NCI-H510A (cell line): ENCODE results near the gene LEFTY1.

Experiments
- DNase-seq: peaks from one replicate; lab custom pipeline; 2025; lab: John Stamatoyannopoulos, UW

The LEFTY1 gene

DNA sequence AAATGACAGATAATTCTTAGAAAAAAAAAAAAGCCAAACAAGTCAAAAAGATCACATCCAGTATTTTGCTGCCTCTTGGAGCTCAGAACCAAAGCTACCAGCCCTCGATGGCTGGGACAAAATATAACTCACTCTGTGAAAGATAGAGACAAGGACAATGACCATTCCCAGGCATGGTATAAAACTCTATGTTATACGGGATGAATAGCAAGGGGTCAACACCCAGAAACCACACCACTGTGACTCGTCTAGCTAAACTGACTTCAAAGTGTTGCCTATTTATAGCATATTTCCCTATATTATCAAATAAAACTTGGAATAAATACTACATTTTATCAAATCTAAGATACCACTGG lies 16.9 kb downstream of the LEFTY1 start:
- no peak for DNase-seq

DNA sequence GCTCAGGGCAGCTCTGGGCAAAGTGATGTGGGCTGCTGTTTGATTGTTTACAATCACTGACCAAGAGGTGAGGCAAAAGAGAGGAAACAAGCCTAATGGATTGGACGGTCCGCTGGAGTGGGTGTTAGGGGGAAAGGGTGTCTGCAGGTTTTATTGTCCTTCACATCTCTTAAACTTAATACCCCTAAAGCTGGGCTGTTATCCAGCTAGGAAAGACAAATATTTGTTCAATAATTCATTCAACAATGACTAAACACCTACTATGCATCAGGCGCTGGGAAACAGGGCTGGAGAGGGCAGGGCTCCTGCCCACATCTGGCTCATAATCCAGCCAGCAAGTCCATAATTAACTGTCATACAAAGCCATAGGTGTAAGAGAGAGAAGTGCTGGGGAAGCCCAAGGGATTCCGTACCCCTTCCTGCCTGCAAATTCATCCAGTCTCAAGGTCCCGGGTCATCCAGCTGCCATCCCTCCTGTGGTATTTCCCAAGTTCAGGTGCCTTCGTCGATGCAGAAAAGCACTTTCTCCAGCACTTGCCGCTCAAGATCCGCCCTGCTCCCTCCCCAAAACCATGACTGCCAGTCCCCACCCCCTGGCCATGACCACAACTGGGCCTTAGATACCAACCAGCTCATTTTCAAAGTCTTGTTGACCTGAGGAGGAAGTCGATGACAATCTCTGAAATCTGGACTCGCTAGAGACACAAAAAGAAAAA lies 17.4 kb downstream of the LEFTY1 start:
- DNase-seq: no peak

DNA sequence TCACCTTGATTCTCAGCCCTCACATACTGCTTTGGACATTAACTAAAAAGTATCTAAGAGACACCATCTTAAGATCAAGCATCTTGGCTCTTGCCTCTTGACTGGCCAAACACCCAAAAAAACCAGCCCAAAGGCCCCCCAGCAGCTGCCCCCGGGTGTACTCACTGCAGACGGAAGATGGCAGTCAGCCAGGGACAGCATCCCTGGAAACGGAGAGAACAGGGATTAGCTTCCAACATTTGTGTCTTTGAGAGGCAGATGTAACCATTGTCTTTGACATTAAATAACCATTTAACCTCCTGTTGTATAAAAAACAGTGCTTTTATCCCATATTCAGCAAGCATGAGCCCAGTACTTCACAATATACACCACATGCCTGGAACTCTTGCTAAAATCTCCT lies 18.0 kb downstream of the LEFTY1 start:
- no peak for DNase-seq

DNA sequence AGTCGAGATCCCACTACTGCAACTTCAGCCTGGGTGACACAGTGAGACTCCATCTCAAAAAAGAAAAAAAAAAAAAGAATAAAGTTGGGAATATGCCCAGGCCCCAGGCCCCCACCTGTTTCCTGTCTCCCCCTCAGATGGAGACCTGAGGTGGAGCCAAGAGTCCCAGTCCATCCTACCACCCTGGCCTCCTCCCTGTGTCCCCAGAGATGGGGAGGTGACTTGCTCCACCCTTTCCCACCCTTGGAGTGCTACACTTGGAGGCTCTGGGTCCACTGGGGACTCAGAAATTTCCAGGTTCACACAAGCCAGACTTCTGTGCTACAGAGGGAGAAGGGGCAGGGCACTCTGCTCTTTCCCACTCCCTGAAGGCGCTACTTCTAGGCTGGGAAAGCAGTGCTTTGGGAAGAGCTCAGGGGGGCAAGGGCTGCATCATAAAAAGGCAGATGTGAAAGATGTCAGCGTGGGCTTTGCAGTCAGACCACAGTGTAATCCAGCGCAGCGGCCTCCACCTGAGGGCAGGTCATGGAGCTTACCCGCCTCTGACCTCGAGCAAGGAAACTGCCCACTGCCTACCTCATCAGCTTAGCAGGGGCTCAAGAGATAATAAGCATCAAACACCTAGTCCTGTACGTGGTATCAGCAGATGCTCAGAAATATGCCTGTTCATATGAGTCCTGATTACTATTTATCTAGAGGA lies 20.2 kb downstream of the LEFTY1 start:
- no peak for DNase-seq

DNA sequence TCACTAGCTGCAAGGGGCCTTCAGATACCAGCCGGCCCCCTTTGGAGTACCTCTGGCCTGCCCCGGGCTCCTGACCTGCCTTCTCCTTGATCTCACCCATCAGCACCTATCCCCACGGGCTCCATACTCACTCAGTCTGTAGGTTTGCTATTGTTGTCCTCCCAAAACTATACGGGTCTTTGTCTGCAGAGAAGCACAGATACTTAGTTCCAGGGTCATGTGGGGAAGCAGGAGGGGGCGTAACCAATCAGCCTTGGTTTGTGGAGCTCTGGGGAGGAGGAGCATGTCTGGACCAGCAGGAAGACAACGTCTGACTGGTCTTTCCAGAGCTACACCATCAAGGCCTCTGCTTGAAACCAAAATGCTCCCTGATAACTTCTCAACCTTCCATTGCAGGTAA lies 22.0 kb downstream of the LEFTY1 start:
- DNase-seq: no peak

DNA sequence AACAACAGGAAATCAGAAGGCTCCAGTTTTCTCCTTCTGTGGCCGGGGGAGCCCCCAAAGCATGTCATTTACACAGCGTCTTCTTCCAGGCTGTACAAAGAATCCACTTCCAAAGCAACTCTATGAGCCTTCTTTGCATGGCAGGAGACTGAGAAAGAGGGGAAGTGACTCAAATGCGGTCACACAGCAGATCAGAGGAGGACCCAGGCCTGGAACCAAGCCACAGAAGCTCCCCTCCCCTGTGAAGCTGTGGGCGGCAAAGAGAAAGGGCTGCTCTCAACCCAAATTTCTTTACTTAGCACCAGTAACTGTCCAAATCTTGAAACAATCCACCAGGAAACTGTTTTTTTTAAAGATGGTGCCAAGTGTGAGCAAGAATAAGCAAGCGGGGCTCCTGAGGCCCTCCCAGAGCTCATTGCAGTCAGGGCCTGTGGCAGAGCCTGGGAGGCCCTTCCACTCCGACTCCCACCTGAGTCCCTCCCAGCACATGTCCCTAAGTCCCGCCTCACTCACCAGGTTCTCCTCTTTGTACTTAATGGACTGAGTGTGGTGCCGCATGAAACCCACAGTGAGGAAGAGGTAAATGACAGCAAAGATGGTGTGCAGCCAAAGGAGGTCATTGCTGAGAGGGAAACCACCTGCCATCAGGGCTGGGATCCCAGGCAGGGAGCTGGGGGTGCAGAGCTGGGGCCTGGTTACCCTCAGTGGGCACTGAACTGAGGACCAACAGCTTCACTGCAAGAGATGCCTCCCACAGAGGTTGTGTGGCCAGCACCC lies 22.7 kb downstream of the LEFTY1 start:
- DNase-seq: no peak

DNA sequence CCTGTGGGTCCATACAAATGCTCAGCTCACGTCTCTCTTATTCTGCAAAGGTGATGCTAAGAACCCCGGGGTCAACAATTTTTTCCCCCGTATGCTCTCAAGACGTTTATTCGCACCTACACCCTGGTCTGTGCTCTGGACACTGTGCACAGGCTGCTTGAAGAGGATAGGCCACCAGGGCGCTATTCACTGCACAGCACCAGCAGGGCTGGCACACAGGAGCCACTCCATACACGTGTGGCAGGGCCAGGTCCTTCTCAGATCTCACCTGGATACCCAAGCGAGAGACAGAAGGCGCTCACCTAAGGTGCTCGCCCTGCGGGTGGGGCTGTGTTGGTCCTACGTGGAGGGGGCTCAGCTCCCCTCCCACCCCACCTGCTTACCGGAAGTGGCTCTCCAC lies 23.4 kb downstream of the LEFTY1 start:
- no peak for DNase-seq

DNA sequence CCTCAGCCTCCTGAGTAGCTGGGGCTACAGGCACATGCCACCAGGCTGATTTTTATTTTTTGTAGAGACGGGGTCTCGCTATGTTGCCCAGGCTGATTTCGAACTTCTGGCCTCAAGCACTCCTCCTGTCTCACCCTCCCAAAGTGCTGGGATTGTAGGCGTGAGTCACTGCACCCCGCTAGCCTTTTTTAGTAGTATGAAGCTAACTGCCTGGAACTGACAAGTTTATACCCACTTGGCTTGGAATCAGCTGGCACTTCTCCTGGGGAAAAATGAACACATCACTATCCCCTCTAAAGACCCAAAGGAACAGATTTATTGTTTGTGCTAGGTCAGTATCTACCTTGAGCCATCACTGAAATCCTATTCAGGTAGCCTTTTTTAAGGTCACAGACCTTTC lies 25.8 kb downstream of the LEFTY1 start:
- no peak for DNase-seq

DNA sequence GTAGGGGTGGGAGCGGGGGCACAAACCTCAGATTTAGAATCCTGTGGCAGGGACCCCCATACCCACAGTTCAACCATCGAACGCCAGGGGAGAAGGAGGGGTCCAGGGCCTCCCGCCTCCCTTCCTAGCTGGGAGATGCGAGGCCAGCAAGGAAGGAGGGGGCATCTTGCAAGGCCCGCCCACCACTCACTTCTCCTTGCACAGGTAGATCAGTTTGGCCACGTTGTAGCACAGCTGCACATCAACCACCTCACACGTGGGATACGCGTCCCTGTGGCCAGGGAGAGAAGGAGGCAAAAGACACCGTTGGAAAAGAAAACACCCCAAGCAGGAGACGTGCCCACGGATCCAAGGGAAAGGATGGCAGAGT lies 26.4 kb downstream of the LEFTY1 start:
- no peak for DNase-seq

DNA sequence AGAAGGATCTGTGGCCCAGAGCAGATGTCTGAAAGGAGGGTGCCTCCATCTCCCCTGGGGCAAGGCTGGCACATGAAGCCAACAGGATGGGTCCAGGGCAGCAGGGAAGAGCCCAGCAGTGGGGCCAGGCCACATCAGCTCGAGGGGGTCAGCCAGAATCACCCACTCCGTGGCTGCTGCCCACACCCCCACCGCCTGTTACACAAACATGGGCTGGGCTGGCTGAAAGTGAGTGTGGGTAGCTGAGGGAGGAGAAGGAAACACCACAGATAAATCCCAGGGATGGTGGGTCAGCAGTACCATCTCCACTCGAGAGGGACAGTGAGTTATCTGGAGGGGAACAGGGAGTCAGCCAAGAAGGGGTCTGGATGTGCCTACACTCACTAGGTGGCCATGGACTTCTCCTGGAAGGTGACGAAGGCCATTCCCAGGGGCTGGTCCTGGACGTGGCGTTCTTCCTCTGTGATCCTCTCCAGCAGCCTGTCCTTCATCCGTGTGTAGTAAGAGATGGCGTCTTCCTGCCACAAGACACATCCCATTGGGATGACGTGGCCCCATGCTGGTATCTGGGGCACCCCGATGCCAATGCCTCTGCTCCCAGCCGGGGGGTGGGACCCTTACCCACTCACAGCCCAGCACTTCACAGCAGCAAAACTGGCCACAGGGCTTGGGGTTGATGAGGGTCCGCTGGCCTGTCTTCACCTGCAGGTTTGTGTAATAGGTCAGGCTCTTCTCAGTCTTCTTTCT lies 26.9 kb downstream of the LEFTY1 start:
- DNase-seq: no peak

DNA sequence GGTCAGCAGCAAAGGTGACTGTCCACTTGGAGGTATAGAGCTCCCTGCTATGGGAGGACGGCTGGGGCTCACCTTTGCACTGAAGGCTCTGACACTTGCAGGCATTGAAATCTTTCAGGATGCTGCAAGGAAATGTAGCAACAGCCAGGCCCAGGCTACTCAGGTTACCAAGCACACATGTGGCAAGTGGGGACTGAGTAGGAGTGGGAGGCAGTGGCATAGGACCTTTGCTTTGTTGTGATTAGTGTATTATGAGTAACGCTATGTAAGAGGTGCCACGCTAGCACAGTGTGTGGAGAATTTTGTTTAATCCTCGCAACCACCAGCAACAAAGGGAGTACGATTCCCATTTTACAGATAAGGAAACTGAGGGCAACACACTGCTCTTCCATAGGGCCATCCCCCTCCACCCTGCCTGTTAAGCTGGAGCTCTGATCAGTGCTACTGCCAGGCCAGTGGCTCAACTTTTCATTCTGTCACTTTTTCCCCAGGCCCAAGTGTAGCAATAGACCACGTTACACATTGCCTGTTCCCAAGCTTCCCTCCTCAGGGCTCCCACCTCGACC lies 28.0 kb downstream of the LEFTY1 start:
- DNase-seq: no peak

DNA sequence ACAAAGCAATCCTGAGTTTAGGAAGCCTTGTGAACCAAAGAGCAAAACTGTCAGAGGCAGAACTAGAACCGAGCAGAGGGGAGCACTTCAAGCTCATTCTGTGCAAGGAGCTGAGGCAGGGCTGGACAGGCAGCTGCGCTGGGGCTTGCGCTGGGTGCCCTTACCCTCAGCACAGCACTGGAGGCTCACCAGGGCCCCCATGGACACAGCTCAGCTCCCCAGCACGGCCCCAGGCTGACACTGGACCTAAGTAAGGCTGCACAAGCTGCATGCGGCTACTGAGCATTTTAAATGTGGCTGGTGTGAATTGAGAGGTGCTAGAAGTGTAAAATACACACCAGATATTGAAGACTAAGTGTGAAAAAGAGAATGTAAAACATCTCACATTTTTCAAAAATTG lies 28.8 kb downstream of the LEFTY1 start:
- no peak for DNase-seq

DNA sequence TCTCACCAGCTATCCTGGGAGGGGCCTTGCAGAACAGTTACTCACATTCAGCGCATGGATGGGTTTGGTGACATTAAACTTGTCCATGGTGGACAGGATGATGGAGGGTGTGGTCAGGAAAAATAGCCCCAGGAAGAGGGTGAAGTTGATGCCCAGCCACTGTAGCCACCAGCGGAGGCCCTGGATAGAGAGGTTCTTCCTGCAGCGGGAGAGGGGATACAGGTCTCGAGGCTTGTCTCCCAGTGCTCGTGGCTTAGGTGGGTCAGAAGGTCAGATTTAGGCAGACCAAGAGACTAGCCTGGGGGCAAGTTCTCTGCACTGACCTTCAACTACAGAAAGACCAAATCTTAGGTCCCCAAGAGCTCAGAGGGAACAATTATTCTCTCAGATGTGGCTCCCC lies 29.8 kb downstream of the LEFTY1 start:
- DNase-seq: no peak

DNA sequence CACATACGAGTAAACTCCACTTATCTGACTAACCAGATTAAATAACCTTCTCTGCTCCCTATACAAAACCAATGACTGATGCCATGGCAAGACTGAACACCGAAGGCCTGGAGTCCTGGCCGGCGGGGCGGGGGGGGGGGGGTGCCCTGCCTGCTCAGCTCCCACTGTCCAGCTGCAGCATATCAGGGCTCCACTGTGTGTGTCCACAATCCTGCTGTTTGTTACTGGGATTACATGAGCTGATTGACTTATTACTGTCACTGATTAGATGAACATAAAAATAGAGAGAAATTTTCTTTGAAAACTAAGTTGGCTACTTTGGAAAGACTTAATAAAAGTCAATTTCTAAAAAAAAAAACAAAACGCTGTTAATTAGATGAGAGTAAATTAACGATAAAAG lies 31.7 kb downstream of the LEFTY1 start:
- no peak for DNase-seq

DNA sequence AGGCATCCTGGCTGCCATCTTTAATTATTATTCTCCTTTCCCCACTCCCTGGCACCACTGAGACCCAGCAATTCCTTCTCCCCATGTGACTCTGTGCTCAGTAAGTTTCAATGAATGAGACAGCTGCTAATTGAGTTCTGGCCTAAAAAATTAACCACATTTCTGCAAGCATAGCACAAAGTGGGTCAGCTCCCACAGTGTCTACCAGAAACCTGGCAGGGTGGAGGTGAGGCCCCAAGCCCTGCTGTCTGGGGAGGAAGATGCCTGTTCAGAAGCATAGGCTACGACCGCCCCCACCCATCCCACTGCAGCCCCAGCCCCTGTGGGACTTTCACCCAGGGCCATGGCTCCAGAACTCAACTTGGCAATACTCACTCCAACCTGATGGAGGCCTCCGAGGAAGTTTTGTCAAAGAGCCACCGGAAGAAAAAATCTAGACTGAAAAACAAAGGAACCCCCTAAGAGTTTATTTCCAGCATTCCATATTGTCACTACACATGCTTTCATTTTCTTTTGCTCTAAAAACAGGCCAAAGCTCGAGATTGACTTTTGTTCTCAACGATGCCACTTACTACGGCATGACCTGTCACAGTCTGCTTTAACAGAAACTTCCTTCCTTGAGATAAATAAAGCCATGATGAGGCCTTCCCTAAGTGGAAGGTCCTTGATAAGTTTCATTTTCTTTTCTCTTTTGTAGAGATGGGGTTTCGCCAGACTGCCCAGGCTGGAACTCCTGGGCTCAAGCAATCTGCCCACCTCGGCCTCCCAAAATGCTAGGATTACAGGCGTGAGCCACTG lies 33.2 kb downstream of the LEFTY1 start:
- no peak for DNase-seq

DNA sequence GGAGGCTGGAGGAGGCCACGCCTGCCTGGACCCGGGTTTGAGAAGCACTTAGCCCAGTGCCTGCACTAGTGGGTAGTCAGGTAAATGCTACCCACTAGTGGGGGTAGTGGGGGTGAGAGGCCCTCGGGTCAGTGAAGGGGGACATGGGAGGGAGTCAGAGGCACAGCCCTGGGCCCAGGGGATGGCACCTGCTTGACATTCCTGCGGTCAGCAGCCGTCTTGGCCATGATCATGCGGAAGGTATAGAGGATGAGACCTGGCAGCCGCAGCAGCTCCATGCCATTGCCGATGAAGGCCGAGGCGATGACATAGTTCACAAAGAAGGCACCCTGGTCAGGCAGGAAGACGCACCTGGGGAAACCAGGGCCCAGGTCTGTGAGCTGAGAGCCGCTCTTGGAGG lies 35.5 kb downstream of the LEFTY1 start:
- no peak for DNase-seq

DNA sequence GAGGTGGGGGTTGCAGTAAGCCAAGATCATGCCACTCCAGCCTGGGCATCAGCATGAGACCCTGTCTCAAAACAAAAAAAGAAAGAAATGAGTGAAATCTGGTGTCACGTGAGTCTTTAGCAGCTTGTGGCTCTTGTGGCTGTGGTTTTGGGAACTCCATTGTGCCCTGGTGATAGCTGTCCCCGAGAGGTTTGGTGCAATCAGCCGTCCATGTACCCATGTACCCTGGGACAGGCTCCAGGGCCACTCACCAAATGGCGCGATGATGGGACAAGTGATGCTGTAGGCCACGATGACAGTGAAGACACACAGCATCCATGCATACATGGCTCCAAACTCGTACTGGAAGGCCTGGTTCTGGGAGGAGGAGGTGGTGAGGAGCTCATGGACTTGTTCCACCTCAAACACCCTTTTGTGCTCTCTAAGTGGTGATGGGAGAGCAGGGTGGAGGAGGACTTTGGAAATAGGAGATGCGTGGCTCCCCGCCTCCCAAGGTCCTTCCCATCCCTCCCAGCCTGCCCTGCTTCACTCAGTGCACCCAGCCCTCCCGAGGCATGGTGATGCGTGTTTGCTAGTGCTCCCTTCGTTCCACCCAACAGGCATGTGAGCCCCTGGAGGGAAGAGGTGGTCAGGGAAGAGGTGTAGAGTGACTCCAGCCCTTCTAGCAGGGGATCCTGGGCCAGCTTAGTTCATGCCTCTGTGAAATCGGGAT lies 36.4 kb downstream of the LEFTY1 start:
- DNase-seq: no peak

DNA sequence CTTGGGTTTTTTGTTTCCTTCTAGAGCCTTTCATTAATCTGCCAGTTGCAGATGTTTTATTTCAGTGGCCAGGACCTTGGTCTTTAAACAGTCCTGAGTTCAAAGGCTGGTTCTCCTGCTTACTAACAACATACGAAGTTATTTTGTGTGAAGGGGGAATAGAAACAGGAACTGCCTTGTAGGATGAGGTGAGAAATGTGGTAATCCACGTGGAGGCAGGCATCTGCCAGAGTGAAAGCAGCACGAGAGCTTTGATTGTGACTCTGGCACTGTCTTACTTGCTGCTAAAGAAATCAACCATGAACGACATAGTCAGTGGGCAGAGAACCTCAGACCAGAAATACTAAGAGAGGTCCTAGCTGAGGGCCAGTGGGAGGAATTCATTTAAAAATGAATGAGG lies 37.1 kb downstream of the LEFTY1 start:
- DNase-seq: no peak

DNA sequence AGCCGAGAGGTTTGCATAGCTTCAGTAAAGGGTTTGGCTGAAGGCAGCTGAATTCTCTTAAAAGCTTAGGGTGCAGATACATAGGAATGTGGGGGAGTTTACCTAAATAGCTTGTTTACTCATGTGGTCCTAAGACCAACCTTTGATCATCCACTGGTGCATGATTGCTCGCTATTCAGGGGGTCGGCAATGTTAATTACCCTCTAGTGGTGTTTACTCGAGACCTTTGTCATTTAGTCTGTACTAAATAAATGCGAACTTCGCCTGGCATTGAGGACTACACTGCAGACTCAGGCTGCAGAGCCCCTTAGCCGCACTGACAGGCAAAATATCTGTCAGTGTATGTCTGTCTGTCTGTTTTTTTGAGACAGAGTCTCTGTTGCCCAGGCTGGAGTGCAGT lies 38.6 kb downstream of the LEFTY1 start:
- DNase-seq: no peak

DNA sequence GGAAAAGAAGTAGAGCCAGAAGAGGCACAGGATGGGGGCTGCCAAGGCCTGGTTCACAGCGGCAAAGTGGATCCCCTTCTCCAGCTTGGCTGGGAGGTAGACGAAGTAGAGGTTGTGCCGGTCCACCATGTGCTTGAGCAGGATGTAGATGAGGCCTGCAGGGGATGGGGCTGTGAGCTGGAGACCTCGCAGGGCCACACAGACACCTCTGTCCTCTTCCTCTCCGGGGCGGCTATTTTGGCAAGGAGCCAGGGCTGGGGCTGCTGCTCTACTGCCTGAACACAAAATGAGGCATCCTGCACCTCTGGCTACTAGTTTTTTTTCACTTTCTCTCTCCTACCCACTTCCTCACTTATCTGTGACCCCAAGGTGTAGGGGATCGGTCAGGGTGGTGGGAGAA lies 39.0 kb downstream of the LEFTY1 start:
- DNase-seq: no peak
